Measurements from ENCODE around the gene NRGN. TPM values are rescaled to one million over a fixed set of nuclear protein-coding genes. Genes with fewer than 3 reads are reported as not detected.

NRGN gene
- polyA plus RNA-seq, 1 donor (not counting 4 experiments of a cell fraction or from before 2014, with no cell fraction given), result 0.97 TPM

GRCh38 chr11:124707829-124708228, 31.9 kb upstream of the NRGN start:
- no peaks in the 10 kb centered on the region for H3K79me2 ChIP-seq (ENCODE audit: control insufficient read depth, insufficient read depth, low read length)
- H3K9me3 ChIP-seq (ENCODE audit: control insufficient read depth, low read depth, low read length), result no peaks in the 10 kb centered on the region
- no peaks in the 10 kb centered on the region for H3K4me1 ChIP-seq (ENCODE audit: control insufficient read depth, extremely low read depth, insufficient read depth, low read length)
- H3K27me3 ChIP-seq (ENCODE audit: control insufficient read depth, extremely low read depth, insufficient read depth, low read length), result no peaks in the 10 kb centered on the region
- no peak overlapping the region for H3K4me3 ChIP-seq (ENCODE audit: control insufficient read depth in 2 of 3, extremely low read depth in 1 of 3, insufficient read depth in 2 of 3, low read depth in 1 of 3, low read length in 3 of 3)
- no peaks in the 10 kb centered on the region for H3K36me3 ChIP-seq (ENCODE audit: control insufficient read depth in 2 of 2, extremely low read depth in 1 of 2, insufficient read depth in 2 of 2, low read length in 2 of 2)
- no peaks in the 10 kb centered on the region for H3K9me1 ChIP-seq (ENCODE audit: control insufficient read depth, extremely low read depth, insufficient read depth, low read length)
- DNase-seq (ENCODE audit: low read depth, low spot score) (no peak), FAIRE-seq (no peak)
- no peaks in the 10 kb centered on the region for H4K20me1 ChIP-seq (ENCODE audit: control insufficient read depth, extremely low read depth, insufficient read depth, low read length)
- dilution Hi-C loops (cut with MboI; ENCODE audit: extremely low pct_ligation_motif_present, low sequenced_read_pairs), result no loop called here
- no peak overlapping the region for H3K9ac ChIP-seq (ENCODE audit: control insufficient read depth, extremely low read depth, insufficient read depth, low read length)
- no peak overlapping the region for H3K27ac ChIP-seq (ENCODE audit: control insufficient read depth, insufficient read depth, low read length)
- no peak overlapping the region for H3K4me2 ChIP-seq (ENCODE audit: control insufficient read depth, extremely low read depth, insufficient read depth, low read depth, low read length)
- TF ChIP-seq CTCF (optimal IDR thresholded peaks at IDR 0.05 in 1 of 3, IDR thresholded peaks at IDR 0.05 in 1 of 3, conservative IDR thresholded peaks at IDR 0.05 in 1 of 3; ENCODE audit: extremely low read depth in 1 of 3, insufficient read depth in 2 of 3, low read length in 3 of 3) (no peak), EZH2 (IDR thresholded peaks at IDR 0.05; ENCODE audit: low read length) (no peak)
- H2AFZ ChIP-seq (ENCODE audit: control insufficient read depth, low read length), result peak overlapping the region; percentile 10

DNA sequence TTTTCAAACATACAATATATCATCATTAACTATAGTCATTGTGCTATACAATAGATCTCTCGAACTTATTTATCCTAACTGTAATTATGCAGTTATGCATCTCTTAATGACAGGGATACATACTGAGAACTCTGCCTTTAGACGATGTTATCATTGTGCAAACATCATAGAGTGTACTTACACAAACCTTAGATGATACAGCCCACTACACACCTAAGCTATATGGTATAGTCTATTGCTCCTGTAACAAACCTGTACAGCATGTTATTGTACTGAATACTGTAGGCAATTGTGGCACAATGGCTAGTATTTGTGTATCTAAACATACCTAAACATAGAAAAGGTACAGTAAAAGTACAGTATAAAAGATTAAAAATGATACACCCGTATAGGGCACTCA, 27.4 kb upstream of the NRGN start:
- H3K27me3 ChIP-seq (ENCODE audit: control insufficient read depth, extremely low read depth, insufficient read depth, low read length), result no peaks in the 10 kb centered on the region
- H3K9me1 ChIP-seq (ENCODE audit: control insufficient read depth, extremely low read depth, insufficient read depth, low read length), result no peaks in the 10 kb centered on the region
- H3K4me3 ChIP-seq (ENCODE audit: control insufficient read depth in 2 of 3, extremely low read depth in 1 of 3, insufficient read depth in 2 of 3, low read depth in 1 of 3, low read length in 3 of 3), result no peak overlapping the region
- H3K9me3 ChIP-seq (ENCODE audit: control insufficient read depth, low read depth, low read length), result no peaks in the 10 kb centered on the region
- no peaks in the 10 kb centered on the region for H4K20me1 ChIP-seq (ENCODE audit: control insufficient read depth, extremely low read depth, insufficient read depth, low read length)
- FAIRE-seq, result no peak
- no peaks in the 10 kb centered on the region for H3K79me2 ChIP-seq (ENCODE audit: control insufficient read depth, insufficient read depth, low read length)
- H3K27ac ChIP-seq (ENCODE audit: control insufficient read depth, insufficient read depth, low read length), result no peak overlapping the region
- no peak overlapping the region for H3K9ac ChIP-seq (ENCODE audit: control insufficient read depth, extremely low read depth, insufficient read depth, low read length)
- TF ChIP-seq EZH2 (IDR thresholded peaks at IDR 0.05; ENCODE audit: low read length) (no peak), CTCF (optimal IDR thresholded peaks at IDR 0.05 in 1 of 3, IDR thresholded peaks at IDR 0.05 in 1 of 3, conservative IDR thresholded peaks at IDR 0.05 in 1 of 3; ENCODE audit: extremely low read depth in 1 of 3, insufficient read depth in 2 of 3, low read length in 3 of 3) (no peak)
- H2AFZ ChIP-seq (ENCODE audit: control insufficient read depth, low read length), result no peak overlapping the region
- no peaks in the 10 kb centered on the region for H3K36me3 ChIP-seq (ENCODE audit: control insufficient read depth in 2 of 2, extremely low read depth in 1 of 2, insufficient read depth in 2 of 2, low read length in 2 of 2)
- DNase-seq (ENCODE audit: low read depth, low spot score), result no peak
- no peak overlapping the region for H3K4me2 ChIP-seq (ENCODE audit: control insufficient read depth, extremely low read depth, insufficient read depth, low read depth, low read length)
- peaks cover 16% of the 10 kb centered on the region for H3K4me1 ChIP-seq (ENCODE audit: control insufficient read depth, extremely low read depth, insufficient read depth, low read length)
- dilution Hi-C loops (cut with MboI; ENCODE audit: extremely low pct_ligation_motif_present, low sequenced_read_pairs), result no loop called here

All from keratinocyte (primary cell).